HG02870 (cell line): Measurements from ENCODE around the gene STK36.

Experiments
- ATAC-seq: cut with Tn5 transposase; IDR thresholded peaks from one replicate; pipeline ENCODE4 v1.9.1; 2021; ENCODE audit warnings: mild to moderate bottlenecking, moderate library complexity; ENCODE audit not compliant: unreplicated experiment

Gene STK36

DNA sequence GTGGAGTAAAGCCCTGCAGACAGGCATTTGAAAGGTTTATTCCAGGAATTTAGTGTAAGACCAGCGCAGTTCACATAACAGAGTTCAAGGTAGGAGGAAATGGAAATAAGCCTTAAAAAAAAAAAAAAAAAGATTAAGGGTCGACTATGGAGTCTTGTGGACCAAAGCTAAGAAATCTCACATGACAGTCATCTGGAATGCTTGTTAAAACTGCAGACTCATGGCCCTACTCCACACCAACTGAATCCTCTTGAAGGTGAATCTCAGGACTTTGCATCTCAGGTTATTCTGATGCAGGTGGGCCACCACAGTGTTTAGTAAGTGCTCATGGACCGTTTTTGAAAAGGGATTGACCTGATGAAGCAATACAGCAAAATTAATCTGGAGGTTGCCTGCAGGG, 47.6 kb downstream of the STK36 start:
- ATAC-seq: no peak

DNA sequence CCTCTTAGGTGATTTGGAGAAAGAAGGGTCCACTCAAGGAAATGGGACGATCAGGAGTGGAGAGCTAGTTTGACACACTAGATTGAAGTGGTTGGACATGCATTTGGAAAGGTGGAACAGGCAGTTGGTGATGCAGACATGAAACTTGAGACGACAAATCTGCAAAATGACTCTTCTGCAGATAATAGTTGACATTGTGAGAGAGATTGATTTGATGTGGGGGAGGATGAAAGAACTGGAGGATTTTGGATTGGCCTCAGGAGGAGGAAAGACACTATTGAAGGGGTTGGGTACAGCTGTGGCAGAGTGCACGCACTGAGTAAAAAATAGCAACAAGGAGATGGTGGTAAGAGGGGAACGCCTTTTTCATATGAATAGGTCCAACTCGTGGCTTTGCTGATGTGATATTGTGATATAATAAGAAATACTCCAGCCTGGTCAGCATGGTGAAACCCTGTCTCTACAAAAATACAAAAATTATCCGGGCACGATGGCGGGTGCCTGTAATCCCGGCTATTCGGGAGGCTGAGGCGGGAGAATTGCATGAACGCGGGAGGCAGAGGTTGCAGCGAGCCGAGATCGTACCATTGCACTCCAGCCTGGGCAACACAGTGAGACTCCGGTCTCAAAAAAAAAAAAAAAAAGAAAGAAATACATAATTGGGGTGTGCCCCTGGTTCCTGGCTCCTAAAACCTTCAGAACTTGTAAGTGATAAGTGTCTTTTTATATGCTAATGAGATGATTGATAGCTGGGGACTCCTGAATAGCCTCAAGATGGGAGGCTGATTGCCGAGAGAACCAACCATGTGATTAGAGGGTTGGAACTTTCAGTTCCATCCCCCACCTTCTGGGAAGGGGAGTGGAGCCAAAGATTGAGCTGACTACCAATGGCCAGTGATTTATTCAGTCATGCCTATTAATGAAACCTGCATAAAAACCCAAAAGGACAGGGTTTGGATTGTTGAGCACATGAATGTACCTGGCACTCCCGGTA, 48.5 kb downstream of the STK36 start:
- no peak for ATAC-seq

DNA sequence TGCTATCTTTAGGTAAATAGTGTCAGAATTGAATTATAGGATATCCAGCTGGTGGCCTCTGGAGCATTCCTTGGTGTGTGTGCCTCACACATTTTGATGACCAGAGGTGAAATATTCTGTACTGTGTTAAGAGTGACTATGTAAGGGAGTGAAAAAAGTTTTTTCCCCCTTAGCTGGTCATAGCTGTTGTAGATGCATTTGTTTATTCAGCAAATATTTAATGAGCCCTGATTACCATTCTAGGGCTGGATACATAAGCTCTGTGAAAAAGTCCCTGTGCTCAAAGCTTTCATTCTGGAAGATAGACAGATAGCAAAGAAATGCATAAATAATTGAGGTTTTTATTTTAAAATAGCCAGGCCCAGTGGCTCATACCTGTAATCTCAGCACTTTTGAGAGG, 49.6 kb downstream of the STK36 start:
- no peak for ATAC-seq

DNA sequence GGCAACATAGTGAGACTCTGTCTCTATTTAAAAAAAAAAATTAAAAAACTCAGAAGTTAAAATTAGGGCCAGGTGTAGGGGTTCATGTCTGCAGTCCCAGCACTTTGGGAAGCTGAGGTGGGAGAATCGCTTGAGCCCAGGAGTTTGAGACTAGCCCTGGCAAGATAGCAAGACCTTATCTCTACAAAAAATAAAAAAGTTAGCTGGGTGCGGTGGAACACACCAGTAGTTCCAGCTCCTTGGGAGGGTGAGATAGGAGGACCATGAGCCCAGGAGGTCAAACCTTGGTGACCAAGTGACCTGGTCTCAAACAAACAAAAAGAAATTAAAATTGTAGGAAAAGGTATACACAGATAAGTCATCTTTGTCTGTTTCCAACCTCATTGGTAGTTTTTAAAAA, 50.0 kb downstream of the STK36 start:
- no peak for ATAC-seq

DNA sequence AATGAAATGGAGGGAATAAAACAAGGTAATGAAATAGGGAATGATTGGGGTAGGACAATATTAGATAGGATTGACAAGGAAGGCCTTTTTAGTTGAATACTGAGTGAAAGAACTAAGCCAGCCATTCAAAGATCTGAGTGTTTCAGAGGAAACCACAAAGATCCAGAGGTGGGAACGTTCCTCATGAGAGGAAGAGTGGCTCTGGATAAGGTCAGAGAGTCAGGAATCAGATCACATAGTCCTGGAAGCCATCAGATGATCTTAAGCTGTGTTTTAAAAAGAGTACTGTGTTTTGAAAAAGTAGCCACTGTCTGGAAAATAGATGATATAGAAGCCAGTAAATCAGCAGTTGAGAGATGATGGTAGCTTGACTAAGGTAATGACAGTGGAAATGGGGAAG, 50.5 kb downstream of the STK36 start:
- no peak for ATAC-seq

DNA sequence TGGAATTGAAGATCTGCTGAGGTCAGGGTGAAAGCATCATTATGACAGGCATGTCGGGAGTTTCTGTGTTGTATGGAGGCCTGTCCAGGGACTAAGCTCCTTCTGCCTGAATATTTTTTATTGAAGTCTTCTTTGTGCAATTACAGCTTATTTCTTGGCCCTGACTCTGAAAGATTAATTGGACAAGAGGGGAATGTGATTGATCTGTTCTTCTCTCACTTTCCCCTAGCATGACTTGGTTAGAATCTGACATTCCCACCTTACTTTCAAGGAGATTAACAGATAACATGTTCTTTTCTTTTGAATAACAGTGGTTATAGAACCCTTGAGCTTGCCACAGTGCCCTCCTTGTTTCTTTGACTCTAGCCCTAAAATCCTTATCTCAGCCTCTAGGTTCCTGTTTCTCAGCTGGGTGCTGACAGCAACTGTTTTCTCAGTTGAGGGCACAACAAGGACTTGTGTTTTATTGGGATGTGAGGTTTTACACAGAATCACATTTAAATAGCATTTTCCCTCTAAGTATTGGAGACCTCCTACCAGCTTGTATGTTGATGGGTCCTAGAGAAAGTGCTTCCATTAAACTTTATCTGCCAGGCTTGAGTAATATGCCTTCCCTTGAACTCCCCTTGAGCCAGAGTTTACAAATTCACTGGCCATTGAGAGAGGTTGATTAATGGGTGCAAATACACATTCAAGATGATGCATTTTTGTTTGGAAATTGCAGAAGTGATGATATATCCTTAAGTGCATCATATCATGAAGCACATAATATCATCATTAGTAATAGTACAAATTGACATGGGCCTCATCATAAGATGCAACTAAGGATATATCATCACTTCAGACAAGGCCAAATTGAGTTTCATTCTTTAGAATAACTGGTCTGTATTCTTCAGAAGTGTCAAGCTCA, 51.2 kb downstream of the STK36 start:
- ATAC-seq: no peak

DNA sequence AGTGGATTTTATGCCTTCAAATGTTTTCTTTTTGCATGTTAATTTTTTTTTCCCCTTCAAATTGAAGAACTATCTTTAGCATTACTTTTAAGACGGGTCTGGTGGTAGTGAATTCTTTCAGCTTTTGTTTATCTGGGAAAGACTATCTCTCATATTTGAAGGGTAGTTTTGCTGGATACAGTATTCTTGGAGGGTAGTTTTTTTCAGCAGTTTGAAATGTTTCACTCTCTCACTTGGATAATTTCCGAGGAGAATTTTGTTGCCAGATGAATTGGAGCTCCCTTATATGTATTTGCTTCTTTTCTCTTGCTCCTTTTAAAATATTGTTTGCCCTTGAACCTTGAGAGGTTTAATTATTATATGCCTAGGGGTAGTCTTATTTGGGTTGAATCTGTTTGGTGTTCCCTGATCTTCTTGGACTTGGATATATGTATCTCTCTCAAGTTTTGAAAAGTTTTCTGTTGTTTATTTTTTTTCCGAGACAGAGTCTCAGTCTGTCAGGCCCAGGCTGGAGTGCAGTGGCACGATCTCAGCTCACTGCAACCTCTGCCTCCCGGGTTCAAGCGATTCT, 54.2 kb downstream of the STK36 start:
- ATAC-seq: no peak

DNA sequence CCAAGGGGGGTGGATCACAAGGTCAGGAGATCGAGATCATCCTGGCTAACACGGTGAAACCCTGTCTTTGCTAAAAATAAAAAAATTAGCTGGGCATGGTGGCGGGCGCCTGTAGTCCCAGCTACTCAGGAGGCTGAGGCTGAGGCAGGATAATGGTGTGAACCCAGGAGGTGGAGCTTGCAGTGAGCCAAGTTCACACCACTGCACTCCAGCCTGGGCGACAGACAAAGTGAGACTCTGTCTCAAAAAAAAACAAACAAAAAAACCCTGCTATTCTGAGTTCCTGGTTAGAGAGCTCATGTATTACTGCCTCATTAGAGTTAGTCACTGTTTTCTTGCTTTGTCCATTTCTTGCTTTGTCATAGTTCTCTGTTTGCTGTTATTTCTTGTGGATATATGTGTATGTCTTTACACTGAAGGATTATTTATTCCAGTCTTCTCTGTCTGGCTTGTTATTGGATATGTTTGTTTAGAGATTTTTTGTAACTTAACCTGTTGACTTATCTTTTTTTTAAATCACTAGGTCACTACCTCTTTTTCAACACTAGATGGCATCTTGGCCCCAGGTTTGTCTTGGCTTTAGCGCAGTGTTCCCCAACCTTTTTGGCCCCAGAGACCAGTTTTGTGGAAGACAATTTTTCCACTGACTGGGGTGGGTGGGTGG, 55.7 kb downstream of the STK36 start:
- ATAC-seq: no peak

DNA sequence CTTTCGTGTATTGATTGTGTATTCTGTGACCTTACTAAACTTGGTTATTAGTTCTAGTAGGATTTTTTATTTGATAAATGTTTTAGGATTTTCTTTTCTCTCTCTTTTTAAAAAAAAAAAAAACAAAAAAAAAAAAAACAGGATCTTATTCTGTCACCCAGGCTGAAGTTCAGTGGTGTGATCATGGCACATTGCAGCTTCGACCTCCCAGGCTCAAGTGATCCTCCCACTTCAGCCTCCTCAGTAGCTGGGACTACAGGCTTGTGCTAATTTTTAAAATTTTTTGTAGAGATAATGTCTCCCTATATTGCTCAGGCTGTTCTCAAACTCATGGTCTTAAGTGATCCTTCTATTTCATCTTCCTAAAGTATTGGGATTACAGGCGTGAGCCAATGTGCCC, 57.8 kb downstream of the STK36 start:
- no peak for ATAC-seq

DNA sequence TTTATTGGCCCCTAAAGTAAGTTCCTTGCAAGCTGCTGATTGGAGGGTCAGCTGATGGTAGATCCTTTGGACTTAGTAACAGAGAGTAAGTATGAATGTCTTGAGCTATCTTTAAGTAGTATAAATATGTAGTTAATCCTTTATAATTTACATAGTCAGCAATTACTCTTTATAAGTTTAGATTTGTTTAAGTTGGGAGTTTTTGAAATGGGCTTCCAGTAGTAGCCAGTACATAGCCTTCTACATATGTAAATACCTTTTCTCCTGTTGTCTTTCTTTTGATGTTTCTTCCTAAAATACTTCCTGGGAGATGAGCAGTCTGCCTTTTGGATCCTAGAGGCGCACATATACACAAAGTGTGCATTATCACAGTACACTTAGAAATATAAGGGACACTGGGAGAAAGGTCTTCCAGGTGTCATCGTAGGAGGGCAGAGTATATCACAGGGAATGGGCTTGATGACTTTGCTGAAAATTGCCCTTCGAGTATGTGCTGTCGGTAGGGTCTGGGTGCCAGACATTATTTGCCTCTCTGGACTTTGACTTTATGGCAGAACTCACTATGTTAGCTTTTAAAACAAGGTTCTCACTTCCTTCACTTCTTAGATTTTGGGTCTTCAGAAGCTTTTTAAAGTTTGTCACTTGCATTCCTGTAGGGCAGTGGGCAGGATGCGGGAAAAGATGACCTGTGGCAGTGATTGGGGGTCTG, 60.3 kb downstream of the STK36 start:
- ATAC-seq: no peak

DNA sequence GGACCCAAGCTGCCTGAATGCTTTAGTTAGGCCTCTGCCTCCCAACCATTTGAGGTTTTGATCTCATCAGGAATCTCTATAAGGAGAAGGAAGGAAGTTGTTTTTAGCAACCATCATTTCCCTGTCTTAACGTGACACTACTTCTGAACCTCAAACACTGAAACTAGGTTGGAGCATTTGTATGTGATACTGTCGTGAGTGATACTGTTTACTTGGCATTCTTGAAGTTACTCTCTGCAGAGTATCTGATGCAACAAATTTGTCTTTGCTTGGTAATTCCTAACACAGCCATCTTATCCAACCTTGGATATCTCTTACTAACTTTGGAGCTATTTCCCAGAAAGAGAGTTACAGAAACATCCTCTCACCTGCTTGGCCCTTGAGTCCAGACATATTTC, 60.9 kb downstream of the STK36 start:
- ATAC-seq: no peak

DNA sequence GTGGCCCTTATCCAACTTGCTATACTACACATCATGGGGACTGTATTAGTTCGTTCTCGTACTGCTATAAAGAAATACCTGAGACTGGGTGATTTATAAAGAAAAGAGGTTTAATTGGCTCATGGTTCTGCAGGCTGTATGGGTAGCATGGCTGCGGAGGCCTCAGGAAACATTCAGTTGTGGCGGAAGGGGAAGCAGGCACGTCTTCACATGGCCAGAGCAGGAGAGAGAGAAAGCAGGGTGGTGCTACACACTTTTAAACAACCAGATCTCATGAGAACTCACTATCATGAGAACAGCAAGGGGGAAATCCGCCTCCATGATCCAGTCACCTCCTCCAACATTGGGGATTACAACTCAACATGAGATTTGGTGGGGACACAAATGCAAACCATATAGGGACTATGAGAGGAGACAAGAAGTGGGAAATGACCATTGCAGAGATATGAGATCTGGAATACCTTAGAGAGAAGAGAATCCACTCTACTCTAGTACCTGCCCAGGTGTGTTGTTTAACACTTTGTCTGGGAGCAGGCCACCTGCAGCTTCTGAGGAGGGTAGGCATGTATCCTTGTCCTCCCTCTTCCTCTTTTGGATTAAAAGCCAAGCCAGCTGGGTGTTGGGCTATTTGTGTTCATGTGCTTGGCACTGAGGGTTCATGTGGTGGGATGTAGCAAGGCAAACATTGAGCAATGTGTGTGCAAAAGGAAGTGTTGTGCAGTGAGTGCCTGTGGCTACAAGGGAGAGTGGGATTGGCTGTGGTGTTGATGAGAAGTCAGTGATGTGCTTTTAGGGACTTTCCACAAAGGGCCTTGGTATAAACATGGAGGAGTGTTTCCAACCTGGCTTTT, 61.5 kb downstream of the STK36 start:
- peak; percentile 73 for ATAC-seq

DNA sequence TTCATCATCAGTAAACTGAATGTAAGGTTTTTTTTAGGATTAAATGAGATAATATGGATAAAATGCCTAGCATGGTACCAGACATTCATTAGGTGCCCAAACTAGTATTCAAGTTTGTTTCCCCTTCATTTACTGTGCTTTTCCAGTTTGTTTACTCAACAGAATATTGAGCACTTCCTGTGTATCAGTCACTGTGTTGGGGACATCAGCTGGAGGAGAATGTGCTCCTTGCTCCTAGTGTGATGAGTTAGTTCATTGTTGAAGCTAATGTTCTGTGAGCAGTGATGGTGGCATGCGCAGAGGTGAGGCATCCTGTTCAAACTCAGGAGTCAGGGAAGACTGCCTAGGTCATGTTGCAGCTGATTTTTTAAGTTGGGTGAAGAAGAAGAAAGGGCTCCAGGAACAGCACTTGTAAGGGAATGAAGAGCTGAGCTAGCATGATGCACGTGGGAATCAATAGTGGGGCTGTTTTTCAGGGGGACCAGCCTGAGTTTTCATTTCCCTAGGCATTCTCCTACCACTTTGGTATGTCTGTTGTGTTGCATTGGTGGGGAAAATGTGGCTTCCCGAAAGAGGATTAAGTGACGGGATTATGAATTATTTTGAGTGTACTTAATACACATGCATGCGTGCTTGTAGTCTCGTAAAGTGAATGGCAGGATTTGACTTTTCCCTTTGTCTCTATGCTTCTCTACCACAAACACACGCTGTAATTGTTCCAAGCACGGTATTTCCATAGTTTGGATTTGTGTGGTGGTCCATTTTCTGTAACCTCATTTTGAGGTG, 62.5 kb downstream of the STK36 start:
- ATAC-seq: no peak

DNA sequence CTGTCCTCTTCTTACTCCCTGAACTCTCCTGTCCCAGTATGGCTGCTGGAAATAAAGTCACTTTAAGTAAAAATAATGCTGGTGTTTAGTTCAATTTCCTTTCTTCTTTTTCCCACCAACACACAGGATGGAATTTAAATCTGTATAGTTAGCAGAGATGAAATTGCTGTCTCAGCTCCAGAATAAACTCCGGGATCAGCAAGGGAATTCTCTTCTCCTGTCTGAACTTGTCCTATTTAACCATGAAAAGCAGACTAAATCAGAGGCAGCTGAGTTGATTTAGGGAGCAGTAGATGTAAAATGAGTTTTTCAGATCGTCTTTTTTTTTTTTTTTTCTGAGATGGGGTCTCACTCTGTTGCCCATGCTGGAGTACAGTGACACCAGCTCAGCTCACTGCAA, 64.6 kb downstream of the STK36 start:
- ATAC-seq: no peak

DNA sequence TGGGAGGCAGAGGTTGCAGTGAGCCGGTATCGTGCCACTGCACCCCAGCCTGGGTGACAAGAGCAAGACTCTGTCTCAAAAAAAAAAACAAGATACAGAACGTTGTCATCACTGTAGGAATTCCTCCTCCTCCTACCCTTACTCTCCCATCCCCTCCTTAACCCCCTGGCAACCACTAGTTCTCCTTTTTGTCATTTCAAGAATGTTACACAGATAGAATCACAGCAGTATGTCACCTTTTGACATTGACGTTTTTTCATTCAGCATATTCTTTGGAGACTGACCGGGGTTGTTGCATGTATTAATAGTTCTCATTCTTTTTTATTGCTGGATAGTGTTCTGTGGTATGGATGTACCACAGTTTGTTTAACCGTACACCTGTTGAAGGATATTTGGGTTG, 71.2 kb downstream of the STK36 start:
- ATAC-seq: no peak

DNA sequence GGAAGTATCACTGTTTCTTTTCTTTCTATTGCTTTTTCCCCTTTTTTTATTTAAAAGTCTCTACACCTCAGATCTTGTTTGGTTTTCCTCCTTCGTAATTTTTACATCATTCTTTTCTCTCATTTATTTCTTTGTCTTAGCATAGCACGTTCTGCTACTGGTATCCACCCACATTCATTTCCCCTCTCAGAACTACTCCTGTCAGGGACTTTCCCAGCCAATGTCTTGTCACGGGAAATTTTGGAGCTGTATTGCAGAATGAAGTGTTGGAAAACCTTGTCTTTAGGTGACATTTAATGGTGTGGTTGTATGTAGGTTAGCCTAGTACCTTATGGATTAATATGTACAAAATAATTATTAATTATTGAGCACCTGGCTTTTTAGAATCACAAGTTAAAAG, 72.7 kb downstream of the STK36 start:
- ATAC-seq: peak; percentile 48

DNA sequence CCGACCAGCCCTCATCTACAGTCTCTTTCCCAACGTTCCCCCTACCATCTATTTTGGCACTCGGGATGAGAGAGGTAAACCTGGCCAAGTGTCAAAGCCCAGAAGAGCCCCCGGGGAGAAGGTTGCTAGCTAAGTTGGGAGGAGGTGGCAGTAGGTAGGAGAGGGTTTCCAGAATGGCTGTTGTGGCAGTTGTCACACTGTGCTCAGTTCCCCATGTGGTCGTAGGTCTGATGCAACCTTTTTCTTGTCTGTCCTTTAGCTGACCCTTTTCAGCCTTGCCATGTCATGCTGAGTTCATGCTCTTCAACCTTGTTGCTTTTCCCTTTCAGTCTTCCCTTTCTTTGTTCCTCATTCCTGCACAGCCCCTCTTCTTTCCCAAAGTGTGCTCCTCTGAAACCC, 73.3 kb downstream of the STK36 start:
- ATAC-seq: no peak
